NT2/D1 (cell line): ENCODE measurements around the gene PDSS2.

Experiments
- DNase-seq: peaks from one replicate; pipeline ENCODE4 v3.0.0-alpha.2; 2011; ENCODE audit warnings: low read depth, low spot score
- H3K27me3 ChIP-seq: 2 replicates; pipeline ENCODE4 v1.6.0; 2011; ENCODE audit warnings: mild to moderate bottlenecking; ENCODE audit not compliant: insufficient read length, insufficient read depth
- H3K36me3 ChIP-seq: 2 replicates; pipeline ENCODE4 v1.6.1; 2011; ENCODE audit warnings: mild to moderate bottlenecking, low read length, mixed read lengths; ENCODE audit not compliant: insufficient read depth, insufficient read length
- H3K4me1 ChIP-seq: 2 replicates; pipeline ENCODE4 v1.5.1; 2011; ENCODE audit not compliant: insufficient read depth, insufficient read length
- H3K4me3 ChIP-seq: 2 replicates; pipeline ENCODE4 v1.5.1; 2011; ENCODE audit warnings: low read depth; ENCODE audit not compliant: insufficient read length
- H3K9ac ChIP-seq: 2 replicates; pipeline ENCODE4 v1.6.0; 2011; ENCODE audit warnings: low read depth; ENCODE audit not compliant: insufficient read length
- H3K9me3 ChIP-seq: 2 replicates; pipeline ENCODE4 v1.5.1; 2011; ENCODE audit warnings: mild to moderate bottlenecking, low read length; ENCODE audit not compliant: insufficient read depth
- SUZ12 ChIP-seq: IDR thresholded peaks from 2 replicates; pipeline ENCODE4 v1.6.1; 2011; ENCODE audit not compliant: insufficient read length, insufficient read depth; ENCODE audit errors: extremely low read depth
- YY1 ChIP-seq: IDR thresholded peaks from 2 replicates; pipeline ENCODE4 v1.6.1; 2011; ENCODE audit not compliant: insufficient read length, insufficient read depth
- ZNF274 ChIP-seq: IDR thresholded peaks from 2 replicates; pipeline ENCODE4 v1.6.1; 2011; ENCODE audit warnings: mild to moderate bottlenecking, low read depth, low read length

PDSS2 gene

DNA sequence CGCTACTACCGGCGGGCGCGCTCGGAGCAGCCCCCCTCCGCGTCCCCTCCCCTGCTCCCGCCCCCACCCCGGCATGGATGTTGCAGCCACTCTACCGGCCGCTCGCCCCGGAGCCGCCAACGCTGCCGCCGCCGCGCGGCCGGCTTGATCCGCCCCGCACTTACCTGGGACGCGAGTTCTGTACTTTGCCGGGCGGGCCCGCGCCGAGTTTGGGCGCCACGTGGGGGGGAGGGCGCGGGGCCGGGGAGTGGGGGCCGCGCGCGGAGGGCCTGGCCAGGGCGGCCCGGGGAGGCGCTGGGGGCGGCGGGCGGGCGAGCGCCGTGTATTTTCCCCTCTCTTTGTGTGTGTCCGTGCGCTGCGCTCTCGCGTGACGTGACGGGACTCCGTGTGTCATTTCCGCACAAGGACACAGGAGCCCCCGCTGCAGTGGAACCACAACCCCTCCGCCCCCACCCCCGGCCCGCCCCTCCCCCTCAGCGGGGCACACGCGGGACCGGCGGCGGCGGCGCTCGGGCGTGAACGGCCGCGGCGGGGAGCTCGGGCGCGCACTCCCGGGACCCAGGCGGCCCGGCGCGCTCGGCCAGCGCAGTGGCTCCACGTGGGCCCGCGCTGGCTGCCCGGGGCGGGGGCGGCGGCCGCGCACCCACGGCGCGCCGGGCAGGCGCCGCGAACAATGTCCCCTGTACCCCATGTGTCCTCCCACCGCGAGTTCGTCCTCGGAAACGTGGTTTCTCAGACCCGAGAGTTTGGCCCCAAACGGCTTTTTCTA lies 344.3 kb downstream of the PDSS2 start, which contains the start of gene BEND3:
Gene BEND3 (minus strand): TSS at position 590 of the 769 bp plus-strand sequence. CDS start 16,230 bp downstream, outside the sequence.
- H3K9me3 ChIP-seq = no peaks in the 10 kb centered on the region
- H3K27me3 ChIP-seq = no peaks in the 10 kb centered on the region
- no peak for TF ChIP-seq ZNF274
- no peak for TF ChIP-seq SUZ12
- TF ChIP-seq YY1 = no peak
- H3K9ac ChIP-seq = peak within 1 kb of the TSS; percentile 96
- peaks cover 3% of the 10 kb centered on the region for H3K4me1 ChIP-seq
- peak within 1 kb of the TSS; percentile 71 for H3K4me3 ChIP-seq
- H3K36me3 ChIP-seq = peaks cover 2% of the 10 kb centered on the region
- no peak for DNase-seq

DNA sequence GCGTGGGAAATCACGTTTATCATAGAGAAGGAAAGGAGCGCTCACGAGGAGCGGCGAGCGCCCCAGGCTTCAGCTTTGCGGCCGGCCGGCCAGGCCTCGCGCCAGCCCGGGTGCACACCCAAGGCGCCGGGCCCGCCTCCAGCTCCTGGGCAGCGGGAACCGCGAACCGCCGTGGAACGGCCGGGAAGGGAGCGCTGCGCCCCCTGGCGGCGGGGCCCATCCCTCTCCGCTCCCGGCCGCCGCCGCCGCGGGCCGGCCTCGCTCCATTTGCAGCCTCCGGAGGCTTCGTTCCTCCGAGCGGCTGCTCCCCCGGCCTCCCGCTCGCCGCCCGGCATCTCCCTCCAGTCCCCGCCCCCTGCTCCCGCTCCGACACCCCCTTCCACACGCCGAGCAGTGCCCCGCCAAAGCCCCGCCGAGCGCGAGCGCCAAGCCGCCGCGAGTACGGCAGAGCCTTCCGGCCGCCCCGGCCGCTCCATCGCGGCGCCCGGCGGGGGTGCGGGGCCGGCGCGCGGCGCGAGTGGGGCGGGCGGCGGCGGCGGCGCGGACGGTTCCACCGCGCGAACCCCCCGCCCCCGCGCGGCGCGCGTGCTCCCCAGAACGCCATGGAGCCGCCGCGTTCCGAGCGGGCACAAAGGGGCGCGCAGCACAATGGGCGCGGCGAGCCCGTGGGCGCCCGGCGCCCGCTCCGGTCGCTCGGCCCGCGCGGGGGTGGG lies 345.0 kb downstream of the PDSS2 start:
- no peaks in the 10 kb centered on the region for H3K9me3 ChIP-seq
- H3K9ac ChIP-seq = peak overlapping the region; percentile 88
- H3K4me1 ChIP-seq = peaks cover 3% of the 10 kb centered on the region
- H3K27me3 ChIP-seq = no peaks in the 10 kb centered on the region
- TF ChIP-seq SUZ12 = no peak
- TF ChIP-seq ZNF274 = no peak
- TF ChIP-seq YY1 = no peak
- no peak for DNase-seq
- peaks cover 2% of the 10 kb centered on the region for H3K36me3 ChIP-seq
- peak overlapping the region; percentile 64 for H3K4me3 ChIP-seq

DNA sequence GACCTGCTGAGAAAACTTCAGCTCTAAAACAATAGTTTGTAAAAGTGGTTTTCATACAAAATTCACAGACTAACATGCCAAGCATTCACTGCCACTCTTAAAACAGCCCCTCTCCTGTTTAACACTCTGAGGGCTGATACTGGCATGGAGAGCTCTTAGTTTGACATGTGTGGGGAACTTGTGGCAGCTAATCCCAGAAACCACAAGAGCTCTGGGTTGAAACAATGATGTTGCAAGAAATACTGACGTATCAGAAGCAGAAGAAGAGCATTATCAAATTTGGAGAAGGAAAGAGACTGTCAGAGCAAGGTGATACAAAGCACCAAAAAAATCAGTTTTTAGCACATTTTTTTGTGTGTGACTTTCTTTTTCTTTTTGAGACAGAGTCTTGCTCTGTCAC lies 349.2 kb downstream of the PDSS2 start:
- Histone ChIP-seq H3K4me3 (no peak overlapping the region), H3K9me3 (no peaks in the 10 kb centered on the region), H3K9ac (no peak overlapping the region), H3K4me1 (peaks cover 4% of the 10 kb centered on the region), H3K27me3 (no peaks in the 10 kb centered on the region), H3K36me3 (peaks cover 2% of the 10 kb centered on the region)
- TF ChIP-seq YY1 = no peak
- TF ChIP-seq ZNF274 = no peak
- TF ChIP-seq SUZ12 = no peak
- no peak for DNase-seq

DNA sequence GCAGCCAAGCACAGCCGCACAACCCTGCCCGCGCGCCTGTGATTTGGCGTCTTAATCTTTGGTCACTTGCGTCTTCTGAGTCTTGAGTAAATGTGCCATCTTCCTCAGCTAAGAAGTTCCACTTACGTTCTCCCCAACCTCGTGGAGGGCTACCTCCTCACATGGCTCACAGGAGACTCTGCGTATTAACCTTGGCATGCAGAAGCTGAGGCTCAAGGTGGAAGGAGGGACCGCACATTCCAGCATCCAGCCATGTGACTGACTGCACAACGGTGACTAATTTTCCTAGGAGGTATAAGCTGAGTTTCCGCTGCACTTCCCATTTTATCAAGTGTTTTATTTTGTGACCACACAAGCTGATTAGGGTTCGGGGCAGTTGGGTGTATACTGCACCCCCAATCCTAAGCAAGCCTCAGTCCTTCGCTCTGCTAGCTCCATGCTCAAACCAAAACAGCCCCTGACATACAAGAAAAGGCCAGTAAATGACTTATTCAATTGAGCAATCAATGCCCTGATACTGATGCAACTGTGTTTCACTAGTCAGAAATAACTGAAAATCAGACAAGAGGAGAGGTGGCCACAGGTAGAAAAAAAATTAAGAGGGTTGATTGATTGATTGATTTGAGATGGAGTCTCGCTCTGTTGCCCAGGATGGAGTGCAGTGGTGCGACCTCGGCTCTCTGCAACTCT lies 351.0 kb downstream of the PDSS2 start:
- H3K4me1 ChIP-seq = peaks cover 6% of the 10 kb centered on the region
- peaks cover 4% of the 10 kb centered on the region for H3K36me3 ChIP-seq
- TF ChIP-seq SUZ12 (no peak), ZNF274 (no peak), YY1 (no peak)

DNA sequence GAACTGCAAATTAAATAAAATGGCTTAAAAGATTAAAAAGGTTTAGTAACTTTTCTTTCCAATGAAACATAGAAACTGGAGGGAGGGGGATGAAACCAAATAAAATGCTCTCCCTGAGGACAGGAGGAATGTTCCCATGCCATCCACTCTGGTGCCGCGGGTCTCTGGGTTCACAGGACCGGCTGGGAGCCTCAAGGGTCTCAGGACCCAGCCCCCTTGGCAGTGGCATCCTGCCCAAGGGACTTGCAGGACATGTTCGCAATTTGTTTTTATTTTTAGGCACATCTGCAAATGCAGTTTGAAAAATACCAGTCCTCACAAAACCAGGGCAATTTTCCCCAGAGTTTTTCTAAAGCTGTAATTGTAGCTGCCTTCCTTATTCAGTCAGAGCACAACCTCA lies 351.6 kb downstream of the PDSS2 start:
- Histone ChIP-seq H3K4me1 (peaks cover 11% of the 10 kb centered on the region), H3K36me3 (peaks cover 4% of the 10 kb centered on the region), H3K27me3 (no peaks in the 10 kb centered on the region), H3K4me3 (no peak overlapping the region), H3K9ac (no peak overlapping the region), H3K9me3 (no peaks in the 10 kb centered on the region)
- TF ChIP-seq YY1 = no peak
- TF ChIP-seq ZNF274 = no peak
- no peak for TF ChIP-seq SUZ12
- no peak for DNase-seq

More for the DNA sequence above, 351.0 kb downstream of the PDSS2 start:
- H3K9ac ChIP-seq = no peak overlapping the region
- DNase-seq = no peak
- no peak overlapping the region for H3K4me3 ChIP-seq
- no peaks in the 10 kb centered on the region for H3K27me3 ChIP-seq
- H3K9me3 ChIP-seq = no peaks in the 10 kb centered on the region

DNA sequence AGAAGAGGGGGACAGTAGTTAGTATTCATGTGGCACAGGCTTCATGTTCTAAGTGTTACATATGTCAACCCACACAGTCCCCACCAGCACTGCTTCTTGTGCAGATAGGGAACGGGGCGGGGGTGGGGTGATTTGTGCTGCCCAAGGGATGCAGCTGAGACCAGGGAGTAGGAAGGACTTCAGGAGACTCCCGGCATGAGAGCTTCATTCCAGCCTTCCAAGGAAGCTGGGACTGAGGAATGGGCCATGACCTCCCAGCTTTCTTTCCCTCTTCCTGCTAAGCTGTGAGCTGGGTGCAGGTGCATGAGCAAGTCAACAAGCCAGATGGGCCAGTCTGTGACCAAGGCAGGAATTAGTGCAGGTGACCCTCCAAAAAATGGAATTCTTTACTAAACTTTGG lies 353.2 kb downstream of the PDSS2 start:
- no peaks in the 10 kb centered on the region for H3K9me3 ChIP-seq
- DNase-seq = no peak
- no peak for TF ChIP-seq ZNF274
- TF ChIP-seq SUZ12 = no peak
- no peak for TF ChIP-seq YY1
- H3K36me3 ChIP-seq = peaks cover 2% of the 10 kb centered on the region
- H3K4me1 ChIP-seq = peaks cover 14% of the 10 kb centered on the region
- no peak overlapping the region for H3K9ac ChIP-seq
- H3K27me3 ChIP-seq = no peaks in the 10 kb centered on the region
- H3K4me3 ChIP-seq = no peak overlapping the region

DNA sequence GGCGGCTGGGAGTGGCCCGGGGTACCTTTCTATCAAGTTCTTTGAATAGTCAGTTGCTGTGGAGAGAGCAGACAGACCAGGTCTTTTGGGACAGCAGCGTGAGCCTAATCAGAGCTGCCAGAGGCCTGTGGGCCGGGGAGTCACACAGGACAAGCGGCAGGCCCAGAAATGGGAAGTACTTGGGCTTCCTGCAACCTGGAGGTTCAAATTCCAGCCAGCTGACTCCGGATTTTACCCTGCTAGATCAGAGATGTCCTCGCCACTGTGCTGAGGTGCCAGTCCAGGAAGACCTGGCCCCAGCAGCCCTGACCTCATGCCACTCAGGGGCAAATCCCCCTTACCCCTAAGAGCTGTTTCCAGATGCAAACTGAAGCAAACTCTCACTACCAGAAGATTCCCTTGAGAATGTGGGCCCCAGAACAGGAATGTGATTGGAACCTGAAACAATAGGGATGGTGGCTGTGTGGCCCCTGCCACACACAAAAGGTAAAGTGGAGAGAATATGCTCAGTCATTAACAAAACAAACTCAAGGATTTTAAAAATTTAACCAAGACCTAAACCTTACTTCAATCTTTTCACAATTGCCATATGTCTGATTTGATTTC lies 353.8 kb downstream of the PDSS2 start:
- Histone ChIP-seq H3K9ac (no peak overlapping the region), H3K9me3 (no peaks in the 10 kb centered on the region), H3K4me3 (no peak overlapping the region), H3K36me3 (peaks cover 2% of the 10 kb centered on the region), H3K4me1 (peaks cover 14% of the 10 kb centered on the region), H3K27me3 (no peaks in the 10 kb centered on the region)
- TF ChIP-seq YY1 (no peak), SUZ12 (no peak), ZNF274 (no peak)
- DNase-seq = no peak
